ENCODE measurements around the gene NACC2.

DNA sequence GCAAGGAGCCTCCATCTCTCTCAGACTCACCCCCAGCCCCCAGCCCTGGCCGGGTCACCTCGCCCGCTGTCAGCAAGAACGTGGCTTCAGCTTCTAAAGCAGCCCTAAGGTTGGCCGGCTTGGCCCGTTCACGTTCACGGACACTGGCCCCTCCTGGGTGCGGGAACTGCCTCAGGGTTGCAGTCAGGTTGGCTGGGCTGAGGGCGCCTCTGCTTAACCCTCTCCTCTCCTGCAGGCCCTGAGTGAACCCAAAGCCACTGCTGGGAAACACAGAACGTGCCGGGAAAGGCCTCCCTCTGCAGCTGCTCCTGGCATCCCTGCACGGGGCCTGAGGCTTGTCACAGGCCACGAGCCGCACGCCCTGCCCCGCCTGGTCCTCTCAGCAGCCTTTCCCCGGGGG, 93.9 kb downstream of the NACC2 start:
- TF ChIP-seq CTCF (IDR thresholded peaks at IDR 0.05): no peak
- no peak for TF ChIP-seq POLR2A (IDR thresholded peaks at IDR 0.05)
- TF ChIP-seq EP300 (IDR thresholded peaks at IDR 0.05): no peak
